SK-N-SH (cell line): ENCODE measurements around the gene U2SURP. TPM values are rescaled to one million over a fixed set of nuclear protein-coding genes. Genes with fewer than 3 reads are reported as not detected.

Experiments used
- CTCF ChIA-PET: fragments of 300-600, 350-600 bp; formaldehyde crosslinking; extraction: SDS; loops from one replicate; lab custom pipeline; 2021; lab: Yijun Ruan, JAX
- POLR2A ChIA-PET: fragments of 350-600 bp; sonication (Branson Sonifier 250); formaldehyde crosslinking; extraction: SDS; loops from one replicate; lab custom pipeline; 2020; ENCODE audit warnings: antibody characterized with exemption, inconsistent platforms; lab: Yijun Ruan, JAX
- DNase-seq: peaks from one replicate; pipeline ENCODE4 v3.0.0; 2012
- H2AFZ ChIP-seq: fragments of 200-600 bp; sonication (generic); 2 replicates; pipeline ENCODE4 v1.8.1; 2016; ENCODE audit warnings: antibody characterized with exemption, mild to moderate bottlenecking, low read depth
- H3F3A ChIP-seq: fragments of 200-600 bp; sonication (generic); replicated peaks from 2 replicates; pipeline ENCODE3; 2016; ENCODE audit warnings: antibody characterized with exemption, mild to moderate bottlenecking; ENCODE audit not compliant: insufficient read depth
- H3K27ac ChIP-seq, 2 experiments: fragments of 200-500 bp in 1 of 2; fragments of 200-600 bp in 1 of 2; sonication (Bioruptor generic) in 1 of 2; sonication (generic), shearing (Covaris generic) in 1 of 2; 2 replicates each; pipeline versions ENCODE4 v1.5.1 to v1.6.1; 2014 to 2016; ENCODE audit warnings: low read depth in 2 of 2, inconsistent platforms in 1 of 2, low read length in 1 of 2, mild to moderate bottlenecking in 1 of 2, mixed read lengths in 1 of 2
- H3K27me3 ChIP-seq: fragments of 200-600 bp; sonication (generic), shearing (Covaris generic); 2 replicates; pipeline ENCODE4 v1.6.1; 2016; ENCODE audit warnings: mixed run types; ENCODE audit not compliant: insufficient read depth
- H3K36me3 ChIP-seq, 2 experiments: fragments of 200-500 bp in 1 of 2; fragments of 200-600 bp in 1 of 2; sonication (Bioruptor generic) in 1 of 2; sonication (generic) in 1 of 2; replicated peaks in 1 of 2; 2 replicates each; pipeline versions ENCODE3 to v1.5.1; 2014 to 2016; ENCODE audit warnings: low read length in 1 of 2, mild to moderate bottlenecking in 1 of 2; ENCODE audit not compliant: insufficient read depth in 2 of 2, control insufficient read depth in 1 of 2
- H3K4me1 ChIP-seq, 2 experiments: fragments of 200-500 bp in 1 of 2; fragments of 200-600 bp in 1 of 2; sonication (Bioruptor generic) in 1 of 2; sonication (generic), shearing (Covaris generic) in 1 of 2; 2 replicates each; pipeline versions ENCODE4 v1.5.1 to v1.6.1; 2014 to 2016; ENCODE audit warnings: low read depth in 1 of 2, low read length in 1 of 2, mixed run types in 1 of 2; ENCODE audit not compliant: insufficient read depth in 2 of 2, control insufficient read depth in 1 of 2
- H3K4me2 ChIP-seq: fragments of 200-600 bp; sonication (generic), shearing (Covaris generic); 2 replicates; pipeline ENCODE4 v1.6.1; 2017; ENCODE audit warnings: mixed run types
- H3K4me3 ChIP-seq, 2 experiments: fragments of 200-500 bp in 1 of 2; fragments of 200-600 bp in 1 of 2; sonication (Bioruptor generic) in 1 of 2; sonication (generic), shearing (Covaris generic) in 1 of 2; 2 replicates each; pipeline versions ENCODE4 v1.5.1 to v1.8.1; 2014 to 2016; ENCODE audit warnings: low read depth in 2 of 2, inconsistent platforms in 1 of 2, low read length in 1 of 2, mild to moderate bottlenecking in 1 of 2, mixed read lengths in 1 of 2, moderate library complexity in 1 of 2
- H3K79me2 ChIP-seq: fragments of 200-600 bp; sonication (generic); 2 replicates; pipeline ENCODE4 v1.8.1; 2017; ENCODE audit warnings: mild to moderate bottlenecking; ENCODE audit not compliant: insufficient read depth
- H3K9ac ChIP-seq: fragments of 200-600 bp; sonication (generic); 2 replicates; pipeline ENCODE4 v1.6.1; 2017; ENCODE audit warnings: mixed run types
- H3K9me2 ChIP-seq: fragments of 200-600 bp; sonication (generic); 2 replicates; pipeline ENCODE4 v1.6.1; 2017; ENCODE audit warnings: mixed run types
- H3K9me3 ChIP-seq: fragments of 200-600 bp; sonication (generic); 2 replicates; pipeline ENCODE4 v1.6.1; 2017; ENCODE audit warnings: mixed run types, mild to moderate bottlenecking, moderate library complexity
- H4K20me1 ChIP-seq: fragments of 200-600 bp; sonication (generic); 2 replicates; pipeline ENCODE4 v1.6.1; 2017; ENCODE audit warnings: mild to moderate bottlenecking, mixed run types; ENCODE audit not compliant: insufficient read depth
- CHD2 ChIP-seq: fragments of 150-350 bp; IDR thresholded peaks from 2 replicates; pipeline ENCODE4 v1.6.1; 2018; ENCODE audit warnings: low read length; ENCODE audit not compliant: partially characterized antibody
- EP300 ChIP-seq, 2 experiments: IDR thresholded peaks; 2 replicates each; pipeline versions ENCODE4 v1.4.0 to v1.6.1; 2012; ENCODE audit warnings: borderline replicate concordance in 1 of 2, low read depth in 1 of 2, low read length in 1 of 2
- EZH2phosphoT487 ChIP-seq: fragments of 200-600 bp; sonication (generic); IDR thresholded peaks from 2 replicates; pipeline ENCODE4 v1.6.1; 2017; ENCODE audit warnings: low read depth, mixed run types, mild to moderate bottlenecking, antibody characterized with exemption, moderate library complexity, borderline replicate concordance
- FOSL2 ChIP-seq: IDR thresholded peaks from 2 replicates; pipeline ENCODE4 v1.4.0; 2012; ENCODE audit warnings: low read depth, mild to moderate bottlenecking, moderate library complexity, borderline replicate concordance
- FOXJ3 ChIP-seq: sonication (generic); formaldehyde crosslinking; IDR thresholded peaks from 2 replicates; pipeline ENCODE4 v1.5.1; 2020; ENCODE audit warnings: mild to moderate bottlenecking, missing genetic modification reagents
- JUND ChIP-seq: IDR thresholded peaks from 2 replicates; pipeline ENCODE4 v1.4.0; 2012
- MEF2A ChIP-seq: IDR thresholded peaks from 2 replicates; pipeline ENCODE4 v1.4.0; 2012; ENCODE audit warnings: low read depth, borderline replicate concordance
- NRF1 ChIP-seq: IDR thresholded peaks from 2 replicates; pipeline ENCODE4 v1.6.1; 2012; ENCODE audit warnings: low read depth, mild to moderate bottlenecking, low read length
- POLR2AphosphoS5 ChIP-seq: IDR thresholded peaks from 2 replicates; pipeline ENCODE4 v1.6.1; 2012; ENCODE audit warnings: low read depth, low read length
- RAD21 ChIP-seq: IDR thresholded peaks from 2 replicates; pipeline ENCODE4 v1.6.1; 2012; ENCODE audit warnings: mild to moderate bottlenecking, low read length
- RXRA ChIP-seq: IDR thresholded peaks from 2 replicates; pipeline ENCODE4 v1.4.0; 2012; ENCODE audit warnings: low read depth, mild to moderate bottlenecking, borderline replicate concordance
- TCF12 ChIP-seq: IDR thresholded peaks from 2 replicates; pipeline ENCODE4 v1.4.0; 2012
- WGBS: methylation state at CpG from one replicate; pipeline ENCODE4 v1.1.6; 2017; ENCODE audit warnings: low lambda C conversion rate; 5-methylcytosine and 5-hydroxymethylcytosine counted together
- polyA plus RNA-seq, 3 experiments: library from polyadenylated mRNA; depleted of rRNA; stranded (reverse); fragments of >200 nt; gene quantifications; 2 replicates each; pipeline ENCODE4 v1.2.3, GENCODE V29; 2012
- TF ChIP-seq, protein P1 (sequence below): fragments of 150-350 bp; IDR thresholded peaks from 2 replicates; pipeline ENCODE4 v1.6.1; 2017; ENCODE audit warnings: antibody characterized with exemption, low read length, low read depth, borderline replicate concordance
- TF ChIP-seq, protein P2 (sequence below): IDR thresholded peaks from 2 replicates; pipeline ENCODE4 v1.4.0; 2012; ENCODE audit warnings: low read depth
- TF ChIP-seq, protein P3 (sequence below): IDR thresholded peaks from 2 replicates; pipeline ENCODE4 v1.4.0; 2012; ENCODE audit warnings: low read depth, borderline replicate concordance
- TF ChIP-seq, protein P4 (sequence below): fragments of 150-350 bp; IDR thresholded peaks from 2 replicates; pipeline ENCODE4 v1.6.1; 2016; ENCODE audit warnings: mild to moderate bottlenecking, low read depth, low read length

The U2SURP gene
- polyA plus RNA-seq, 1 of the 3 experiments (the other 2 are of a cell fraction), result 10.9 TPM

DNA sequence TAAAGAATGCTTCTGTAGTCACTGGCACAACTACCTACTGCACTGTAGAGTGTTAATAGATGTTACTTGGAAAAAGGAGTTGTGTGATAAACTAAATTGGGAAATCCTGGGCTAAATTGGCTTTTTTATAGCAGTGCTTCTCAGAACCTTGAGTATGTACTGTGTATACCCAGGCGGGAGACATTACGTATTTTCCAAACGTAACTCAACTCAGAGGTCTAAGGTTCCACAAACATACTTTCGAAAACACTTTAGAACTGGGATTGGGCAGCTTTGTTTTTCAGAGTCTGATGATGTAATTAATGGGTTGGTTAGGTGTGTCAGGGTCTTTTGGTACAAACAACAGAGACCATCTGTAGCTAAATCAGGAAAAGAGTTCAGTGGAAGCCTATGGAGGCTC, 64.7 kb downstream of the U2SURP start:
- CTCF ChIA-PET, result interaction anchor here (2.0 kb wide), 1 partner anchor 27 kb away, joined by 4 read pairs; no protein-coding TSS in a partner anchor

DNA sequence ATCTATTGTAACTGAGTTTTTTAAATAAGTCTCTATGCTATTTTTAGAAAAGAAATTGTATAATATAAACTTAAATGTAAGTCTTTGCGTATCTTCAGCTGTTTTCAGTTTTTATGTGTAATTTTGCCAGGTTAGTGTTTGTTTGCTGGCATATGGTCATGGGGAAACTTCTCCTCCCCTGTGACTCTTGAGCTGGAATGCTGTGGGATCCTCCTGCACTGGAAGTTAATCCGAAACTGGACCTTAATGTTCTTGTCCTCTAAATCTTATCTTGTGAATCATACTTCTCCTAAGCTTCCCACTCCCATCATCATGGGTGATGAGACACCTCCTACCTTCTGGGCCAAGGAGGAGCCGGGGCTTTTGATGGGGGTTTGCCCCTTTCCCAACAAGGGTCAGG, 65.8 kb downstream of the U2SURP start:
- H3K27me3 ChIP-seq, result no peaks in the 10 kb centered on the region
- H3F3A ChIP-seq, result peaks cover 9% of the 10 kb centered on the region
- no peak overlapping the region for H3K27ac ChIP-seq
- H3K9ac ChIP-seq, result no peak overlapping the region
- no peak overlapping the region for H3K4me2 ChIP-seq
- H3K79me2 ChIP-seq, result no peaks in the 10 kb centered on the region
- 83% methylated on average over 3 of the region's 3 CpGs for WGBS
- DNase-seq, result no peak
- no peaks in the 10 kb centered on the region for H3K9me3 ChIP-seq
- H3K4me3 ChIP-seq, result no peak overlapping the region
- no peaks in the 10 kb centered on the region for H4K20me1 ChIP-seq
- peaks cover 0 to 11% of the 10 kb centered on the region in 2 experiments for H3K36me3 ChIP-seq
- CTCF ChIA-PET, result no interaction called here
- no peaks in the 10 kb centered on the region for H3K9me2 ChIP-seq
- POLR2A ChIA-PET, result no interaction called here
- H2AFZ ChIP-seq, result no peak overlapping the region
- H3K4me1 ChIP-seq, result no peaks in the 10 kb centered on the region
- TF ChIP-seq, protein P1, sequence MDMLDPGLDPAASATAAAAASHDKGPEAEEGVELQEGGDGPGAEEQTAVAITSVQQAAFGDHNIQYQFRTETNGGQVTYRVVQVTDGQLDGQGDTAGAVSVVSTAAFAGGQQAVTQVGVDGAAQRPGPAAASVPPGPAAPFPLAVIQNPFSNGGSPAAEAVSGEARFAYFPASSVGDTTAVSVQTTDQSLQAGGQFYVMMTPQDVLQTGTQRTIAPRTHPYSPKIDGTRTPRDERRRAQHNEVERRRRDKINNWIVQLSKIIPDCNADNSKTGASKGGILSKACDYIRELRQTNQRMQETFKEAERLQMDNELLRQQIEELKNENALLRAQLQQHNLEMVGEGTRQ, result no peak
- TF ChIP-seq JUND, result no peak
- no peak for TF ChIP-seq NRF1
- no peak for TF ChIP-seq CHD2
- TF ChIP-seq, protein P2, sequence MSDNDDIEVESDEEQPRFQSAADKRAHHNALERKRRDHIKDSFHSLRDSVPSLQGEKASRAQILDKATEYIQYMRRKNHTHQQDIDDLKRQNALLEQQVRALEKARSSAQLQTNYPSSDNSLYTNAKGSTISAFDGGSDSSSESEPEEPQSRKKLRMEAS, result no peak
- no peak for TF ChIP-seq FOXJ3
- TF ChIP-seq MEF2A, result no peak
- no peak for TF ChIP-seq EZH2phosphoT487
- TF ChIP-seq, protein P3, sequence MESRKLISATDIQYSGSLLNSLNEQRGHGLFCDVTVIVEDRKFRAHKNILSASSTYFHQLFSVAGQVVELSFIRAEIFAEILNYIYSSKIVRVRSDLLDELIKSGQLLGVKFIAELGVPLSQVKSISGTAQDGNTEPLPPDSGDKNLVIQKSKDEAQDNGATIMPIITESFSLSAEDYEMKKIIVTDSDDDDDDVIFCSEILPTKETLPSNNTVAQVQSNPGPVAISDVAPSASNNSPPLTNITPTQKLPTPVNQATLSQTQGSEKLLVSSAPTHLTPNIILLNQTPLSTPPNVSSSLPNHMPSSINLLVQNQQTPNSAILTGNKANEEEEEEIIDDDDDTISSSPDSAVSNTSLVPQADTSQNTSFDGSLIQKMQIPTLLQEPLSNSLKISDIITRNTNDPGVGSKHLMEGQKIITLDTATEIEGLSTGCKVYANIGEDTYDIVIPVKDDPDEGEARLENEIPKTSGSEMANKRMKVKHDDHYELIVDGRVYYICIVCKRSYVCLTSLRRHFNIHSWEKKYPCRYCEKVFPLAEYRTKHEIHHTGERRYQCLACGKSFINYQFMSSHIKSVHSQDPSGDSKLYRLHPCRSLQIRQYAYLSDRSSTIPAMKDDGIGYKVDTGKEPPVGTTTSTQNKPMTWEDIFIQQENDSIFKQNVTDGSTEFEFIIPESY, result no peak

More for the DNA sequence above, 64.7 kb downstream of the U2SURP start:
- WGBS, result 89% methylated on average over 4 of the region's 4 CpGs
- H3K27me3 ChIP-seq, result no peaks in the 10 kb centered on the region
- no peak overlapping the region for H3K4me2 ChIP-seq
- H3K27ac ChIP-seq, result no peak overlapping the region
- H3K4me3 ChIP-seq, result no peak overlapping the region
- H3K36me3 ChIP-seq, result peaks cover 4 to 11% of the 10 kb centered on the region in 2 experiments
- no peaks in the 10 kb centered on the region for H3K4me1 ChIP-seq
- no peaks in the 10 kb centered on the region for H3K9me3 ChIP-seq
- no peak for DNase-seq
- no peak for TF ChIP-seq RXRA
- no peak for TF ChIP-seq EP300 (IDR thresholded peaks at IDR 0.05; ENCODE audit: borderline replicate concordance in 1 of 2, low read depth in 1 of 2, low read length in 1 of 2)
- no peak for TF ChIP-seq RAD21
- TF ChIP-seq TCF12, result no peak
- no peak for TF ChIP-seq POLR2AphosphoS5
- TF ChIP-seq, protein P3, result no peak
- TF ChIP-seq, protein P4, sequence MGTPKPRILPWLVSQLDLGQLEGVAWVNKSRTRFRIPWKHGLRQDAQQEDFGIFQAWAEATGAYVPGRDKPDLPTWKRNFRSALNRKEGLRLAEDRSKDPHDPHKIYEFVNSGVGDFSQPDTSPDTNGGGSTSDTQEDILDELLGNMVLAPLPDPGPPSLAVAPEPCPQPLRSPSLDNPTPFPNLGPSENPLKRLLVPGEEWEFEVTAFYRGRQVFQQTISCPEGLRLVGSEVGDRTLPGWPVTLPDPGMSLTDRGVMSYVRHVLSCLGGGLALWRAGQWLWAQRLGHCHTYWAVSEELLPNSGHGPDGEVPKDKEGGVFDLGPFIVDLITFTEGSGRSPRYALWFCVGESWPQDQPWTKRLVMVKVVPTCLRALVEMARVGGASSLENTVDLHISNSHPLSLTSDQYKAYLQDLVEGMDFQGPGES, result no peak
- TF ChIP-seq EZH2phosphoT487, result no peak
- TF ChIP-seq, protein P2, result no peak
- TF ChIP-seq FOSL2, result no peak
- TF ChIP-seq, protein P1, result no peak
- TF ChIP-seq FOXJ3, result no peak
- no peak for TF ChIP-seq CHD2
- no peak overlapping the region for H3K9ac ChIP-seq
- peaks cover 9% of the 10 kb centered on the region for H3F3A ChIP-seq
- H4K20me1 ChIP-seq, result no peaks in the 10 kb centered on the region
- no peaks in the 10 kb centered on the region for H3K9me2 ChIP-seq
- no peaks in the 10 kb centered on the region for H3K79me2 ChIP-seq
- H2AFZ ChIP-seq, result no peak overlapping the region
- POLR2A ChIA-PET, result no interaction called here
